ENCODE data around the gene SLC27A5. TPM values are rescaled to one million over a fixed set of nuclear protein-coding genes. Genes with fewer than 3 reads are reported as not detected.

SLC27A5 gene
- polyA plus RNA-seq, 1 of the 3 experiments (the other 2 are of a cell fraction) = 57.3 TPM

DNA sequence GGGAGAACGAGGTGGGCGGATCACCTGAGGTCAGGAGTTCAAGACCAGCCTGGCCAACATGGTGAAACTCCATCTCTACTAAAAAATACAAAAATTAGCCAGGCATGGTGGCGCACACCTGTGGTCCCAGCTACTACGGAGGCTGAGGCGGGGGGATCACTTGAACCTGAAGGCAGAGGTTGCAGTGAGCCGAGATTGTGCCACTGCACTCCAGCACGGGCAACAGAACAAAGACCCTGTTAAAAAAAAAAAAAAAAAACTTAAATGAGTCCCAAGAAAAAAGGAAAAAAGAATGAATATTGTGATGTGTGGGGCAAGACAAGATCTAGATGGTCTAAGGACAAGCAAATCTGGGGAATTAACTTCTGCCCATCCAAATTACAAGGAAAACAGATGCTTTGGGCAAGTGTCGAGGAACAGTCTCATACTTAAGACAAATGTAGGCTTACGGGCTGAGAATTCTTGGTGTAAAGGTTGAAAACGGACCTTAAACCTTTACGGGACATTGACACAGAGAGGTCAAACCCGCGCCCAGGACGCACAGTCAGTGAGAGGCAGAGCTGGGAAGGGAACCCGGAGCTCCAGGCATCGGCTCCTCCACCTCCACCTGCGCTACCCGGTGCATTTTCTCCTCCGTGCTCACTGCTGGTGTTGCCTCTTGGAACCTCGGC, 45.6 kb downstream of the SLC27A5 start (continued):
- TF ChIP-seq, protein P1, sequence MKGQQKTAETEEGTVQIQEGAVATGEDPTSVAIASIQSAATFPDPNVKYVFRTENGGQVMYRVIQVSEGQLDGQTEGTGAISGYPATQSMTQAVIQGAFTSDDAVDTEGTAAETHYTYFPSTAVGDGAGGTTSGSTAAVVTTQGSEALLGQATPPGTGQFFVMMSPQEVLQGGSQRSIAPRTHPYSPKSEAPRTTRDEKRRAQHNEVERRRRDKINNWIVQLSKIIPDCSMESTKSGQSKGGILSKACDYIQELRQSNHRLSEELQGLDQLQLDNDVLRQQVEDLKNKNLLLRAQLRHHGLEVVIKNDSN (IDR thresholded peaks at IDR 0.05; ENCODE audit: borderline replicate concordance, low read depth) = no peak
- TF ChIP-seq RAD21 (IDR thresholded peaks at IDR 0.05; ENCODE audit: low read length) (no peak), EP300 (IDR thresholded peaks at IDR 0.05; ENCODE audit: borderline replicate concordance in 1 of 2, low read depth in 1 of 2, low read length in 1 of 2) (no peak), EZH2phosphoT487 (IDR thresholded peaks at IDR 0.05; ENCODE audit: borderline replicate concordance, low read depth) (no peak), POLR2AphosphoS5 (IDR thresholded peaks at IDR 0.05; ENCODE audit: low read depth, low read length) (no peak)

- POLR2A ChIA-PET = interaction anchor here (1.0 kb wide), 1 partner anchor 16 kb away, joined by 4 read pairs; the partner anchor contains the start of gene ZNF446
- H3K4me3 ChIP-seq (ENCODE audit: low read depth in 2 of 2, low read length in 1 of 2) = no peak overlapping the region
- no peak overlapping the region for H3K4me2 ChIP-seq
Observed at GRCh38 chr19:58460039-58460438, 51.8 kb downstream of the SLC27A5 start.

More at GRCh38 chr19:58460039-58460438, 51.8 kb downstream of the SLC27A5 start:
- no peak for DNase-seq
- Histone ChIP-seq H3K27ac (ENCODE audit: low read depth in 2 of 2, low read length in 1 of 2) (no peak overlapping the region), H3K4me1 (ENCODE audit: control insufficient read depth in 1 of 2, insufficient read depth in 2 of 2, low read depth in 1 of 2, low read length in 1 of 2) (no peaks in the 10 kb centered on the region), H3K79me2 (ENCODE audit: insufficient read depth) (0 out of 2 replicates have a peak, but pooled peaks cover 3% of the 10 kb centered on the region), H3K9me3 (no peaks in the 10 kb centered on the region), H3F3A (replicated peaks; ENCODE audit: insufficient read depth) (no peaks in the 10 kb centered on the region), H3K36me3 (replicated peaks in 1 of 2; ENCODE audit: control insufficient read depth in 1 of 2, insufficient read depth in 2 of 2, low read length in 1 of 2) (peaks cover 3 to 11% of the 10 kb centered on the region in 2 experiments), H3K27me3 (ENCODE audit: insufficient read depth) (no peaks in the 10 kb centered on the region), H3K9me2 (no peaks in the 10 kb centered on the region), H3K9ac (no peak overlapping the region), H4K20me1 (ENCODE audit: insufficient read depth) (no peaks in the 10 kb centered on the region), H2AFZ (ENCODE audit: low read depth) (no peak overlapping the region)
- TF ChIP-seq YY1 (IDR thresholded peaks at IDR 0.05; ENCODE audit: low read depth) (no peak), CHD2 (IDR thresholded peaks at IDR 0.05; ENCODE audit: low read length, partially characterized antibody) (no peak), USF2 (IDR thresholded peaks at IDR 0.05; ENCODE audit: borderline replicate concordance, low read depth, low read length) (no peak), RCOR1 (IDR thresholded peaks at IDR 0.05; ENCODE audit: low read length) (no peak), TAF1 (IDR thresholded peaks at IDR 0.05; ENCODE audit: borderline replicate concordance, low read depth, low read length) (no peak), POLR2AphosphoS5 (IDR thresholded peaks at IDR 0.05; ENCODE audit: low read depth, low read length) (no peak), CTCF (IDR thresholded peaks at IDR 0.05) (no peak), SMC3 (IDR thresholded peaks at IDR 0.05; ENCODE audit: low read depth, low read length) (no peak), MEF2A (IDR thresholded peaks at IDR 0.05; ENCODE audit: borderline replicate concordance, low read depth) (no peak), TCF12 (IDR thresholded peaks at IDR 0.05) (no peak), RFX5 (IDR thresholded peaks at IDR 0.05; ENCODE audit: low read length) (no peak), JUND (IDR thresholded peaks at IDR 0.05) (no peak), NFIC (IDR thresholded peaks at IDR 0.05; ENCODE audit: borderline replicate concordance) (no peak), EP300 (IDR thresholded peaks at IDR 0.05; ENCODE audit: borderline replicate concordance in 1 of 2, low read depth in 1 of 2, low read length in 1 of 2) (no peak), RXRA (IDR thresholded peaks at IDR 0.05; ENCODE audit: borderline replicate concordance, low read depth) (no peak), GATA2 (CRISPR knock-in tag; IDR thresholded peaks at IDR 0.05) (no peak)
- TF ChIP-seq, protein P2, sequence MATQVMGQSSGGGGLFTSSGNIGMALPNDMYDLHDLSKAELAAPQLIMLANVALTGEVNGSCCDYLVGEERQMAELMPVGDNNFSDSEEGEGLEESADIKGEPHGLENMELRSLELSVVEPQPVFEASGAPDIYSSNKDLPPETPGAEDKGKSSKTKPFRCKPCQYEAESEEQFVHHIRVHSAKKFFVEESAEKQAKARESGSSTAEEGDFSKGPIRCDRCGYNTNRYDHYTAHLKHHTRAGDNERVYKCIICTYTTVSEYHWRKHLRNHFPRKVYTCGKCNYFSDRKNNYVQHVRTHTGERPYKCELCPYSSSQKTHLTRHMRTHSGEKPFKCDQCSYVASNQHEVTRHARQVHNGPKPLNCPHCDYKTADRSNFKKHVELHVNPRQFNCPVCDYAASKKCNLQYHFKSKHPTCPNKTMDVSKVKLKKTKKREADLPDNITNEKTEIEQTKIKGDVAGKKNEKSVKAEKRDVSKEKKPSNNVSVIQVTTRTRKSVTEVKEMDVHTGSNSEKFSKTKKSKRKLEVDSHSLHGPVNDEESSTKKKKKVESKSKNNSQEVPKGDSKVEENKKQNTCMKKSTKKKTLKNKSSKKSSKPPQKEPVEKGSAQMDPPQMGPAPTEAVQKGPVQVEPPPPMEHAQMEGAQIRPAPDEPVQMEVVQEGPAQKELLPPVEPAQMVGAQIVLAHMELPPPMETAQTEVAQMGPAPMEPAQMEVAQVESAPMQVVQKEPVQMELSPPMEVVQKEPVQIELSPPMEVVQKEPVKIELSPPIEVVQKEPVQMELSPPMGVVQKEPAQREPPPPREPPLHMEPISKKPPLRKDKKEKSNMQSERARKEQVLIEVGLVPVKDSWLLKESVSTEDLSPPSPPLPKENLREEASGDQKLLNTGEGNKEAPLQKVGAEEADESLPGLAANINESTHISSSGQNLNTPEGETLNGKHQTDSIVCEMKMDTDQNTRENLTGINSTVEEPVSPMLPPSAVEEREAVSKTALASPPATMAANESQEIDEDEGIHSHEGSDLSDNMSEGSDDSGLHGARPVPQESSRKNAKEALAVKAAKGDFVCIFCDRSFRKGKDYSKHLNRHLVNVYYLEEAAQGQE (IDR thresholded peaks at IDR 0.05; ENCODE audit: low read depth, low read length) = no peak
- TF ChIP-seq, protein P3, sequence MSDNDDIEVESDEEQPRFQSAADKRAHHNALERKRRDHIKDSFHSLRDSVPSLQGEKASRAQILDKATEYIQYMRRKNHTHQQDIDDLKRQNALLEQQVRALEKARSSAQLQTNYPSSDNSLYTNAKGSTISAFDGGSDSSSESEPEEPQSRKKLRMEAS (IDR thresholded peaks at IDR 0.05; ENCODE audit: low read depth) = no peak
- CTCF ChIA-PET = no interaction called here
- 64% methylated on average over 2 of the region's 2 CpGs for WGBS (ENCODE audit: low lambda C conversion rate)

Measured in SK-N-SH (cell line).